WTC11 (cell line): Measurements from ENCODE around the gene PLA2G4E. TPM values are rescaled to one million over a fixed set of nuclear protein-coding genes. Genes with fewer than 3 reads are reported as not detected.

Experiments used
- ATAC-seq: fragments of 200-7000 bp; cut with Tn5 transposase; 2 replicates; pipeline ENCODE4 v1.10.0; 2021; ENCODE audit warnings: mild to moderate bottlenecking, moderate library complexity
- CTCF ChIA-PET: fragments of 300-600 bp; sonication (Branson Sonifier 250); formaldehyde crosslinking; loops from one replicate; lab custom pipeline; 2021; ENCODE audit warnings: antibody characterized with exemption; lab: Charles Lee
- POLR2A ChIA-PET: fragments of 350-600 bp; sonication (Branson Sonifier 250); formaldehyde crosslinking; loops from one replicate; lab custom pipeline; 2021; ENCODE audit warnings: antibody characterized with exemption; lab: Charles Lee
- DNase-seq: peaks from one replicate; pipeline ENCODE4 v3.0.0; 2021; ENCODE audit warnings: low spot score
- H3K27ac Mint-ChIP-seq: 2 replicates; pipeline ENCODE4 v1.8.0; 2021; ENCODE audit warnings: mixed read lengths
- H3K27me3 Mint-ChIP-seq: 2 replicates; pipeline ENCODE4 v1.8.0; 2021; ENCODE audit warnings: low read depth, mild to moderate bottlenecking, moderate library complexity, mixed read lengths
- H3K36me3 Mint-ChIP-seq: 2 replicates; pipeline ENCODE4 v1.8.0; 2021; ENCODE audit warnings: mixed read lengths
- H3K4me1 Mint-ChIP-seq: 2 replicates; pipeline ENCODE4 v1.8.0; 2022; ENCODE audit warnings: mixed read lengths
- H3K4me3 Mint-ChIP-seq: 2 replicates; pipeline ENCODE4 v1.8.0; 2021; ENCODE audit warnings: mild to moderate bottlenecking, moderate library complexity, mixed read lengths
- H3K9me3 Mint-ChIP-seq: 2 replicates; pipeline ENCODE4 v1.8.0; 2021; ENCODE audit warnings: mixed read lengths
- ELF4 ChIP-seq: sonication (generic); formaldehyde crosslinking; IDR thresholded peaks from 2 replicates; pipeline ENCODE4 v1.8.1; 2022; ENCODE audit warnings: low read depth, mild to moderate bottlenecking, moderate library complexity, missing genetic modification reagents
- FOXJ3 ChIP-seq: sonication (generic); formaldehyde crosslinking; IDR thresholded peaks from 2 replicates; pipeline ENCODE4 v1.9.0; 2021; ENCODE audit warnings: missing genetic modification reagents, mild to moderate bottlenecking, borderline replicate concordance
- JUN ChIP-seq: sonication (generic); formaldehyde crosslinking; IDR thresholded peaks from 2 replicates; pipeline ENCODE4 v1.8.0; 2023; ENCODE audit warnings: mild to moderate bottlenecking, missing genetic modification reagents
- KAT7 ChIP-seq: sonication (generic); formaldehyde crosslinking; IDR thresholded peaks from 2 replicates; pipeline ENCODE4 v1.8.1; 2023; ENCODE audit warnings: missing genetic modification reagents, mild to moderate bottlenecking, borderline replicate concordance
- RORB ChIP-seq: fragments of 250-450 bp; sonication (Bioruptor Pico); IDR thresholded peaks from 2 replicates; pipeline ENCODE4 v1.9.0; 2021; ENCODE audit warnings: mild to moderate bottlenecking
- SMAD3 ChIP-seq: sonication (generic); formaldehyde crosslinking; IDR thresholded peaks from 2 replicates; pipeline ENCODE4 v1.8.0; 2022; ENCODE audit warnings: missing genetic modification reagents, mild to moderate bottlenecking, borderline replicate concordance
- TCF7 ChIP-seq: sonication (generic); formaldehyde crosslinking; IDR thresholded peaks from 2 replicates; pipeline ENCODE4 v1.8.0; 2022; ENCODE audit warnings: mild to moderate bottlenecking, low read depth, missing genetic modification reagents, moderate library complexity
- TEAD4 ChIP-seq: sonication (generic); formaldehyde crosslinking; IDR thresholded peaks from 2 replicates; pipeline ENCODE4 v1.8.0; 2022; ENCODE audit warnings: mild to moderate bottlenecking, missing genetic modification reagents
- TP53 ChIP-seq: sonication (generic); formaldehyde crosslinking; IDR thresholded peaks from 2 replicates; pipeline ENCODE4 v1.8.1; 2023; ENCODE audit warnings: mild to moderate bottlenecking, missing genetic modification reagents
- ZNF138 ChIP-seq: sonication (generic); formaldehyde crosslinking; conservative IDR thresholded peaks from 2 replicates; pipeline ENCODE4 v1.8.1; 2022; ENCODE audit warnings: mild to moderate bottlenecking, moderate library complexity, missing genetic modification reagents
- ZNF232 ChIP-seq: sonication (generic); formaldehyde crosslinking; IDR thresholded peaks from 2 replicates; pipeline ENCODE4 v1.8.0; 2022; ENCODE audit warnings: mild to moderate bottlenecking, missing genetic modification reagents
- ZNF263 ChIP-seq: sonication (generic); formaldehyde crosslinking; IDR thresholded peaks from 2 replicates; pipeline ENCODE4 v1.8.1; 2022; ENCODE audit warnings: low read depth, mild to moderate bottlenecking, moderate library complexity, missing genetic modification reagents
- total RNA-seq: library from RNA; stranded (reverse); gene quantifications from 3 replicates; pipeline ENCODE4 v1.2.3, GENCODE V29; 2021
- TF ChIP-seq, protein P1 (sequence below): fragments of 250-450 bp; sonication (Bioruptor Pico); IDR thresholded peaks from 2 replicates; pipeline ENCODE4 v1.8.0; 2021; ENCODE audit warnings: mild to moderate bottlenecking
- TF ChIP-seq, protein P2 (sequence below): fragments of 250-450 bp; sonication (Bioruptor Pico); IDR thresholded peaks from 2 replicates; pipeline ENCODE4 v1.9.0; 2021; ENCODE audit warnings: mild to moderate bottlenecking
- TF ChIP-seq, protein P3 (sequence below): sonication (generic); formaldehyde crosslinking; IDR thresholded peaks from 2 replicates; pipeline ENCODE4 v1.8.1; 2022; ENCODE audit warnings: missing genetic modification reagents, borderline replicate concordance
- TF ChIP-seq, protein P4 (sequence below): sonication (generic); formaldehyde crosslinking; IDR thresholded peaks from 2 replicates; pipeline ENCODE4 v1.8.1; 2023; ENCODE audit warnings: mild to moderate bottlenecking, missing genetic modification reagents, moderate library complexity
- TF ChIP-seq, protein P5 (sequence below): sonication (generic); formaldehyde crosslinking; IDR thresholded peaks from 2 replicates; pipeline ENCODE4 v1.8.0; 2023; ENCODE audit warnings: mild to moderate bottlenecking, missing genetic modification reagents
- TF ChIP-seq, protein P6 (sequence below): sonication (generic); formaldehyde crosslinking; IDR thresholded peaks from 2 replicates; pipeline ENCODE4 v1.8.1; 2022; ENCODE audit warnings: low read depth, missing genetic modification reagents, borderline replicate concordance

Gene PLA2G4E
- total RNA-seq, 1 experiment from 2014 or later, result not detected

DNA sequence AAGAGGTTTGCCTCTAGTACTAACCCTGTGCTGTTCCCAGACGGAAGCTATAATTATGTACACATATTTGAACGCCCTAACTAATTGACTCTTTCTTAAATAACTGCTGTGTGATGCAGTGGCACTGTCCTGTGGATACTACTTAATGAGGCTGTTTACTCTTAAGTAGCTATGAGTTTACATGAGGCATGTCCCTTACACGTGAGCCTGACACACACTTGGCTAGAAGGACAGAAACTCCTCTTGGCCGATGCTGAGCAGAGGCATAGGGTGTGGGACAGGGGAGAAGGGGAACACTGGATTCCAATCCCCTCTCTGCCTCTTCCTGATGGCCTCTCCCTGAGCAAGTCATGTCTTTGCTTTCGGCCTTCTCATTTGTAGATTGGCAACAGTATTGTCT, 70.4 kb downstream of the PLA2G4E start:
- Mint-ChIP-seq H3K36me3 (peaks cover 14% of the 10 kb centered on the region), H3K4me3 (no peak overlapping the region), H3K4me1 (peaks cover 12% of the 10 kb centered on the region), H3K27me3 (no peaks in the 10 kb centered on the region), H3K27ac (peak overlapping the region; percentile 71), H3K9me3 (no peaks in the 10 kb centered on the region)
- TF ChIP-seq TCF7 (CRISPR knock-in tag) (no peak), TEAD4 (CRISPR knock-in tag) (no peak), ZNF263 (CRISPR knock-in tag) (no peak), RORB (CRISPR knock-in tag) (no peak), ZNF232 (no peak), SMAD3 (CRISPR knock-in tag) (no peak), JUN (CRISPR knock-in tag) (no peak)
- TF ChIP-seq, protein P1, sequence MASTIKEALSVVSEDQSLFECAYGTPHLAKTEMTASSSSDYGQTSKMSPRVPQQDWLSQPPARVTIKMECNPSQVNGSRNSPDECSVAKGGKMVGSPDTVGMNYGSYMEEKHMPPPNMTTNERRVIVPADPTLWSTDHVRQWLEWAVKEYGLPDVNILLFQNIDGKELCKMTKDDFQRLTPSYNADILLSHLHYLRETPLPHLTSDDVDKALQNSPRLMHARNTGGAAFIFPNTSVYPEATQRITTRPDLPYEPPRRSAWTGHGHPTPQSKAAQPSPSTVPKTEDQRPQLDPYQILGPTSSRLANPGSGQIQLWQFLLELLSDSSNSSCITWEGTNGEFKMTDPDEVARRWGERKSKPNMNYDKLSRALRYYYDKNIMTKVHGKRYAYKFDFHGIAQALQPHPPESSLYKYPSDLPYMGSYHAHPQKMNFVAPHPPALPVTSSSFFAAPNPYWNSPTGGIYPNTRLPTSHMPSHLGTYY, result no peak
- TF ChIP-seq, protein P2, sequence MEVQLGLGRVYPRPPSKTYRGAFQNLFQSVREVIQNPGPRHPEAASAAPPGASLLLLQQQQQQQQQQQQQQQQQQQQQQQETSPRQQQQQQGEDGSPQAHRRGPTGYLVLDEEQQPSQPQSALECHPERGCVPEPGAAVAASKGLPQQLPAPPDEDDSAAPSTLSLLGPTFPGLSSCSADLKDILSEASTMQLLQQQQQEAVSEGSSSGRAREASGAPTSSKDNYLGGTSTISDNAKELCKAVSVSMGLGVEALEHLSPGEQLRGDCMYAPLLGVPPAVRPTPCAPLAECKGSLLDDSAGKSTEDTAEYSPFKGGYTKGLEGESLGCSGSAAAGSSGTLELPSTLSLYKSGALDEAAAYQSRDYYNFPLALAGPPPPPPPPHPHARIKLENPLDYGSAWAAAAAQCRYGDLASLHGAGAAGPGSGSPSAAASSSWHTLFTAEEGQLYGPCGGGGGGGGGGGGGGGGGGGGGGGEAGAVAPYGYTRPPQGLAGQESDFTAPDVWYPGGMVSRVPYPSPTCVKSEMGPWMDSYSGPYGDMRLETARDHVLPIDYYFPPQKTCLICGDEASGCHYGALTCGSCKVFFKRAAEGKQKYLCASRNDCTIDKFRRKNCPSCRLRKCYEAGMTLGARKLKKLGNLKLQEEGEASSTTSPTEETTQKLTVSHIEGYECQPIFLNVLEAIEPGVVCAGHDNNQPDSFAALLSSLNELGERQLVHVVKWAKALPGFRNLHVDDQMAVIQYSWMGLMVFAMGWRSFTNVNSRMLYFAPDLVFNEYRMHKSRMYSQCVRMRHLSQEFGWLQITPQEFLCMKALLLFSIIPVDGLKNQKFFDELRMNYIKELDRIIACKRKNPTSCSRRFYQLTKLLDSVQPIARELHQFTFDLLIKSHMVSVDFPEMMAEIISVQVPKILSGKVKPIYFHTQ (CRISPR knock-in tag), result no peak
- TF ChIP-seq, protein P3, sequence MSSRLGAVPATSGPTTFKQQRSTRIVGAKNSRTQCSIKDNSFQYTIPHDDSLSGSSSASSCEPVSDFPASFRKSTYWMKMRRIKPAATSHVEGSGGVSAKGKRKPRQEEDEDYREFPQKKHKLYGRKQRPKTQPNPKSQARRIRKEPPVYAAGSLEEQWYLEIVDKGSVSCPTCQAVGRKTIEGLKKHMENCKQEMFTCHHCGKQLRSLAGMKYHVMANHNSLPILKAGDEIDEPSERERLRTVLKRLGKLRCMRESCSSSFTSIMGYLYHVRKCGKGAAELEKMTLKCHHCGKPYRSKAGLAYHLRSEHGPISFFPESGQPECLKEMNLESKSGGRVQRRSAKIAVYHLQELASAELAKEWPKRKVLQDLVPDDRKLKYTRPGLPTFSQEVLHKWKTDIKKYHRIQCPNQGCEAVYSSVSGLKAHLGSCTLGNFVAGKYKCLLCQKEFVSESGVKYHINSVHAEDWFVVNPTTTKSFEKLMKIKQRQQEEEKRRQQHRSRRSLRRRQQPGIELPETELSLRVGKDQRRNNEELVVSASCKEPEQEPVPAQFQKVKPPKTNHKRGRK (CRISPR knock-in tag), result no peak
- DNase-seq, result no peak
- POLR2A ChIA-PET, result no interaction called here
- no peak for ATAC-seq
- CTCF ChIA-PET, result interaction anchor here (1.1 to 1.8 kb wide), 3 partner anchors 22 to 46 kb away, joined by 3 to 8 read pairs (median 4); partner anchors contain the start of gene EHD4

DNA sequence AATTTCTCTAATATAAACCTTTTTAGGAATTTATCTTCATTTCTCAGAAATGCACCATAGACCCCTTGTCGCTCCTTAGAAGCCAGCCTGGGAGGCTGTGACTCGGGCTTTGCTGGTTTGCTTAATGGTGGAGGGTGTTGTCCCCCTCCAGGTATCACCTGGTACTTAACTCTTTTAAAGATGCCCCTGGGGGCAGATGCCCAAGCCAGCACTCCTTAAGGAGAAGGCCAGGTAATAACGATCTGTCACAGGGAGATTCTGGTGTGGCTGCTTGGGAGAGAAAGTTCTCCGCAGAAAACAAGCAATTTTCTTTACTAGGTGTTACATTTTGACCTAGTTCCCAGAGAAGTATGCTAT, 70.7 kb downstream of the PLA2G4E start:
- Mint-ChIP-seq H3K36me3 (peaks cover 14% of the 10 kb centered on the region), H3K27me3 (no peaks in the 10 kb centered on the region), H3K4me3 (no peak overlapping the region), H3K9me3 (no peaks in the 10 kb centered on the region), H3K27ac (0 out of 2 replicates have a peak overlapping the region, but pooled peaks have one; percentile 71), H3K4me1 (peaks cover 12% of the 10 kb centered on the region)
- TF ChIP-seq TP53 (CRISPR knock-in tag) (no peak), FOXJ3 (no peak), ZNF138 (CRISPR knock-in tag) (no peak), ELF4 (CRISPR knock-in tag) (no peak), KAT7 (CRISPR knock-in tag) (no peak)
- TF ChIP-seq, protein P4, sequence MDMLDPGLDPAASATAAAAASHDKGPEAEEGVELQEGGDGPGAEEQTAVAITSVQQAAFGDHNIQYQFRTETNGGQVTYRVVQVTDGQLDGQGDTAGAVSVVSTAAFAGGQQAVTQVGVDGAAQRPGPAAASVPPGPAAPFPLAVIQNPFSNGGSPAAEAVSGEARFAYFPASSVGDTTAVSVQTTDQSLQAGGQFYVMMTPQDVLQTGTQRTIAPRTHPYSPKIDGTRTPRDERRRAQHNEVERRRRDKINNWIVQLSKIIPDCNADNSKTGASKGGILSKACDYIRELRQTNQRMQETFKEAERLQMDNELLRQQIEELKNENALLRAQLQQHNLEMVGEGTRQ (CRISPR knock-in tag), result no peak
- TF ChIP-seq, protein P5, sequence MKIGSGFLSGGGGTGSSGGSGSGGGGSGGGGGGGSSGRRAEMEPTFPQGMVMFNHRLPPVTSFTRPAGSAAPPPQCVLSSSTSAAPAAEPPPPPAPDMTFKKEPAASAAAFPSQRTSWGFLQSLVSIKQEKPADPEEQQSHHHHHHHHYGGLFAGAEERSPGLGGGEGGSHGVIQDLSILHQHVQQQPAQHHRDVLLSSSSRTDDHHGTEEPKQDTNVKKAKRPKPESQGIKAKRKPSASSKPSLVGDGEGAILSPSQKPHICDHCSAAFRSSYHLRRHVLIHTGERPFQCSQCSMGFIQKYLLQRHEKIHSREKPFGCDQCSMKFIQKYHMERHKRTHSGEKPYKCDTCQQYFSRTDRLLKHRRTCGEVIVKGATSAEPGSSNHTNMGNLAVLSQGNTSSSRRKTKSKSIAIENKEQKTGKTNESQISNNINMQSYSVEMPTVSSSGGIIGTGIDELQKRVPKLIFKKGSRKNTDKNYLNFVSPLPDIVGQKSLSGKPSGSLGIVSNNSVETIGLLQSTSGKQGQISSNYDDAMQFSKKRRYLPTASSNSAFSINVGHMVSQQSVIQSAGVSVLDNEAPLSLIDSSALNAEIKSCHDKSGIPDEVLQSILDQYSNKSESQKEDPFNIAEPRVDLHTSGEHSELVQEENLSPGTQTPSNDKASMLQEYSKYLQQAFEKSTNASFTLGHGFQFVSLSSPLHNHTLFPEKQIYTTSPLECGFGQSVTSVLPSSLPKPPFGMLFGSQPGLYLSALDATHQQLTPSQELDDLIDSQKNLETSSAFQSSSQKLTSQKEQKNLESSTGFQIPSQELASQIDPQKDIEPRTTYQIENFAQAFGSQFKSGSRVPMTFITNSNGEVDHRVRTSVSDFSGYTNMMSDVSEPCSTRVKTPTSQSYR (CRISPR knock-in tag), result no peak
- TF ChIP-seq, protein P6, sequence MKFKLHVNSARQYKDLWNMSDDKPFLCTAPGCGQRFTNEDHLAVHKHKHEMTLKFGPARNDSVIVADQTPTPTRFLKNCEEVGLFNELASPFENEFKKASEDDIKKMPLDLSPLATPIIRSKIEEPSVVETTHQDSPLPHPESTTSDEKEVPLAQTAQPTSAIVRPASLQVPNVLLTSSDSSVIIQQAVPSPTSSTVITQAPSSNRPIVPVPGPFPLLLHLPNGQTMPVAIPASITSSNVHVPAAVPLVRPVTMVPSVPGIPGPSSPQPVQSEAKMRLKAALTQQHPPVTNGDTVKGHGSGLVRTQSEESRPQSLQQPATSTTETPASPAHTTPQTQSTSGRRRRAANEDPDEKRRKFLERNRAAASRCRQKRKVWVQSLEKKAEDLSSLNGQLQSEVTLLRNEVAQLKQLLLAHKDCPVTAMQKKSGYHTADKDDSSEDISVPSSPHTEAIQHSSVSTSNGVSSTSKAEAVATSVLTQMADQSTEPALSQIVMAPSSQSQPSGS, result no peak
- no peak for DNase-seq
- ChIA-PET POLR2A (no interaction called here), CTCF (interaction anchor here (1.1 to 1.8 kb wide), 3 partner anchors 22 to 45 kb away, joined by 3 to 8 read pairs (median 4); partner anchors contain the start of gene EHD4)
- ATAC-seq, result peak; percentile 50
